Suprapubic skin (tissue), 4 donors: ENCODE data around the gene KRTAP12-2. TPM values are rescaled to one million over a fixed set of nuclear protein-coding genes. Genes with fewer than 3 reads are reported as not detected.
"Not testable (repeated sequence)": the region's sequence is repeated elsewhere in the genome, so short reads cannot be mapped to it uniquely, and the experiment has no call there.

Experiments
- DNase-seq, 2 donors: peaks; one replicate each; pipeline ENCODE4 v3.0.0-alpha.2; 2019; ENCODE audit warnings: low spot score in 2 of 2
- H3K27ac ChIP-seq: fragments of 200-600 bp; sonication (generic); one replicate; pipeline ENCODE4 v1.5.1; 2019
- H3K27me3 ChIP-seq: fragments of 200-600 bp; sonication (generic); one replicate; pipeline ENCODE4 v1.5.1; 2019
- H3K36me3 ChIP-seq: fragments of 200-600 bp; sonication (generic); one replicate; pipeline ENCODE4 v1.5.1; 2019
- H3K4me1 ChIP-seq: fragments of 200-600 bp; sonication (generic); one replicate; pipeline ENCODE4 v1.5.1; 2019
- H3K4me3 ChIP-seq: fragments of 200-600 bp; sonication (generic); one replicate; pipeline ENCODE4 v1.5.1; 2019; ENCODE audit warnings: mild to moderate bottlenecking
- H3K9me3 ChIP-seq: fragments of 200-600 bp; sonication (generic); one replicate; pipeline ENCODE4 v1.5.1; 2019
- EP300 ChIP-seq: sonication (generic); formaldehyde crosslinking; IDR thresholded peaks from one replicate; pipeline ENCODE4 v1.6.1; 2017; ENCODE audit warnings: antibody characterized with exemption
- POLR2A ChIP-seq, 2 donors: fragments of 450-650 bp; IDR thresholded peaks; one replicate each; pipeline ENCODE4 v1.6.1; 2017; ENCODE audit warnings: antibody characterized with exemption in 2 of 2, mild to moderate bottlenecking in 2 of 2, moderate library complexity in 2 of 2
- POLR2AphosphoS5 ChIP-seq, 3 donors: sonication (generic); formaldehyde crosslinking; IDR thresholded peaks; one replicate each; pipeline ENCODE4 v1.6.1; 2017; ENCODE audit warnings: antibody characterized with exemption in 3 of 3
- WGBS: methylation state at CpG from one replicate; pipeline ENCODE4 v1.1.5; 2018; 5-methylcytosine and 5-hydroxymethylcytosine counted together
- total RNA-seq, 4 donors: library from RNA; depleted of rRNA; stranded (reverse); fragments of >200 nt; gene quantifications; one replicate each; pipeline ENCODE4 v1.1.0, GENCODE V29; 2016
- TF ChIP-seq, protein P1 (sequence below), 2 donors: fragments of 200-600 bp in 1 of 2; fragments of 450-650 bp in 1 of 2; sonication (generic) in 1 of 2; IDR thresholded peaks; one replicate each; pipeline ENCODE4 v1.5.1; 2016 to 2019; ENCODE audit warnings: antibody characterized with exemption in 2 of 2, mild to moderate bottlenecking in 1 of 2, moderate library complexity in 1 of 2

Gene KRTAP12-2
- total RNA-seq, 4 donors from 2014 or later = 5.6 to 29.3 (median 8.2) TPM; not detected in 1

DNA sequence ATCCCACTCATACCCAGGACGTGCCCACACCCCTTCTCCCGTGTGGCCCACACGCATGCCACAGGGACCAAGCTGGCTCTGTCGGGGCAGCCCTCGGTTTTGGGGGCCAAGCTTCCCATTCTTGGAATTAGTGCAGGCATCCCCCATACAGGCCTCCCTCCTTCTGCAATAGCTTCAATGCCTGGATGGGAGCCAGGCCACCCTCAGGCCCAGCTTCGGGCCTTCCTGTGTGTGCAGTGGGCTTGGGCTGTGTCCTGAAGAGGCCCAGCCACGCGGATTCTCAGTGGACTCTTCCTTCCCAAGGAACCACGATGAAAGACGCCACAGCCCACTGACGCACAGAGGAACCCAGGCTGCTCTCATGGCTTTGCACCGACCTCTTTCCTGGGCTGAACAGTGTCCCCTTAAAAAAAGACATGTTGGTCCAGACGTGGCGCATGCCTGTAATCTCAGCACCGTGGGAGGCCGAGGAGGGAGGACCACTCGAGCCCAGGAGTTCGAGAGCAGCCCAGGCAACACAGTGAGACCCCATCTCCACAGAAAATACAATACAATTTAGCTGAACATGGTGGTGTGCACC, 17.1 kb downstream of the KRTAP12-2 start:
- H3K4me3 ChIP-seq = no peak overlapping the region
- no peaks in the 10 kb centered on the region for H3K4me1 ChIP-seq
- H3K27me3 ChIP-seq = peaks cover 41% of the 10 kb centered on the region
- no peaks in the 10 kb centered on the region for H3K36me3 ChIP-seq
- no peaks in the 10 kb centered on the region for H3K9me3 ChIP-seq
- H3K27ac ChIP-seq = no peak overlapping the region
- 79% methylated on average over 18 of the region's 18 CpGs for WGBS
- no peak for DNase-seq
- no peak for TF ChIP-seq POLR2A (IDR thresholded peaks at IDR 0.05)
- TF ChIP-seq, protein P1, sequence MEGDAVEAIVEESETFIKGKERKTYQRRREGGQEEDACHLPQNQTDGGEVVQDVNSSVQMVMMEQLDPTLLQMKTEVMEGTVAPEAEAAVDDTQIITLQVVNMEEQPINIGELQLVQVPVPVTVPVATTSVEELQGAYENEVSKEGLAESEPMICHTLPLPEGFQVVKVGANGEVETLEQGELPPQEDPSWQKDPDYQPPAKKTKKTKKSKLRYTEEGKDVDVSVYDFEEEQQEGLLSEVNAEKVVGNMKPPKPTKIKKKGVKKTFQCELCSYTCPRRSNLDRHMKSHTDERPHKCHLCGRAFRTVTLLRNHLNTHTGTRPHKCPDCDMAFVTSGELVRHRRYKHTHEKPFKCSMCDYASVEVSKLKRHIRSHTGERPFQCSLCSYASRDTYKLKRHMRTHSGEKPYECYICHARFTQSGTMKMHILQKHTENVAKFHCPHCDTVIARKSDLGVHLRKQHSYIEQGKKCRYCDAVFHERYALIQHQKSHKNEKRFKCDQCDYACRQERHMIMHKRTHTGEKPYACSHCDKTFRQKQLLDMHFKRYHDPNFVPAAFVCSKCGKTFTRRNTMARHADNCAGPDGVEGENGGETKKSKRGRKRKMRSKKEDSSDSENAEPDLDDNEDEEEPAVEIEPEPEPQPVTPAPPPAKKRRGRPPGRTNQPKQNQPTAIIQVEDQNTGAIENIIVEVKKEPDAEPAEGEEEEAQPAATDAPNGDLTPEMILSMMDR (IDR thresholded peaks at IDR 0.05) = no peak
- TF ChIP-seq POLR2AphosphoS5 (IDR thresholded peaks at IDR 0.05) = no peak
- TF ChIP-seq EP300 = no peak

DNA sequence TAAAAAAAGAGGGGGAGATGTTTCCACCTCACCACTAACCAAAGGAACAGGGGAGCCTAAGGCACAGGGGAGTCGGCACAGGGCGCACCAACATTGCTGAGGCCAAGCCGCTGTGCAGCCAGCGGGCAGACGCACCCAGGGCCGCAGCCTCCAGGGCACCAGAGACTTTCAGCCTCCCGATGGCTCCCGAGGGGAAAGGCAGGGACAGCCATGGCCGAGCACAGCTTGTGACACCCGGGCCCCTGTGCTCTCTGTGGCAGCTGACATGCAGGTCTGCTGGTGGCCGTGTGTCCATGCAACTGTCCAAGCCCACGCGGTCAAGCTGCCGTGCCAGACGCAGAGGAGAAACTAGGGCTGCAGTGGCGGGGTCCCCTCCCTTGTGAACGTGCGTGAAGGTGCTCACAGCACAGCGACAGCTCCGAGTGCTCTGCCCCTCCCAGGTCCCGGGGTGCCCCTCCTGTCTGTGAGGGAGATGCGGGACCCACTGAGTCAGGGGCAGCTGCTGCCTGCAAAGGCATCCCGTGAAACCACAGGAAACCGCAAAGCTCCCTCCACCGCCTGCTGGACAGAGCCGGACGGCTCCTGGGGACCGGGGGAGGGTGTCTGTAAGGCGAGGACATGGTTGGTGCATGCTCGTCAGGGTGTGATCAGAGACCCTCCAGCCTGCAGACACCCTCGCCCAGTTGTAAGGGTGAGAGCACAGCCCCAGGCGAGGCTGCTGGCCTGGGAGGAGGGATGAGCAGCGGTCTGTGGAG, 18.0 kb downstream of the KRTAP12-2 start:
- WGBS = 81% methylated on average over 17 of the region's 33 CpGs

DNA sequence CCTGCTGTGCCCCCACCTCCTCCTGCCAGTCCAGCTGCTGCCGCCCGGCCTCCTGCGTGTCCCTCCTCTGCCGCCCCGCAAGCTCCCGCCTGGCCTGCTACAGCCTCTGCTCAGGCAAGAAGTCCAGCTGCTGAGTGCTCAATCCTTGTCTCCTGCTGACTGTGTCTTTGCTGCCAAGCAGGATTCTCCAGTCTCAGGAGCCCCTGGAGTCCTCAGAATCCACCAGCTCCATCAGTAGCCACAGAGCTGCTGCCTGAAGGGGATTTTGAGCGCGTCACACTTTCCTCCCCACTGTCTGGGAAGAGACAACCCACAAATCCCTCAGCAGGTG, 19.5 kb downstream of the KRTAP12-2 start:
- H3K9me3 ChIP-seq = no peaks in the 10 kb centered on the region
- H3K4me3 ChIP-seq = no peak overlapping the region
- H3K27ac ChIP-seq = no peak overlapping the region
- H3K4me1 ChIP-seq = no peaks in the 10 kb centered on the region
- WGBS = 59% methylated on average over 7 of the region's 8 CpGs
- TF ChIP-seq POLR2A (IDR thresholded peaks at IDR 0.05) (no peak), POLR2AphosphoS5 (IDR thresholded peaks at IDR 0.05) (no peak), EP300 (no peak)
- TF ChIP-seq, protein P1 (IDR thresholded peaks at IDR 0.05) = no peak
- DNase-seq = no peak
- peaks cover 37% of the 10 kb centered on the region for H3K27me3 ChIP-seq
- H3K36me3 ChIP-seq = no peaks in the 10 kb centered on the region

More for the DNA sequence above, 18.0 kb downstream of the KRTAP12-2 start:
- TF ChIP-seq POLR2AphosphoS5 (IDR thresholded peaks at IDR 0.05) (no peak), POLR2A (IDR thresholded peaks at IDR 0.05) (no peak), EP300 (no peak)
- TF ChIP-seq, protein P1 (IDR thresholded peaks at IDR 0.05) = no peak
- no peak for DNase-seq
- Histone ChIP-seq H3K4me3 (no peak overlapping the region), H3K27me3 (peaks cover 34% of the 10 kb centered on the region), H3K9me3 (no peaks in the 10 kb centered on the region), H3K27ac (no peak overlapping the region), H3K36me3 (no peaks in the 10 kb centered on the region), H3K4me1 (no peaks in the 10 kb centered on the region)

DNA sequence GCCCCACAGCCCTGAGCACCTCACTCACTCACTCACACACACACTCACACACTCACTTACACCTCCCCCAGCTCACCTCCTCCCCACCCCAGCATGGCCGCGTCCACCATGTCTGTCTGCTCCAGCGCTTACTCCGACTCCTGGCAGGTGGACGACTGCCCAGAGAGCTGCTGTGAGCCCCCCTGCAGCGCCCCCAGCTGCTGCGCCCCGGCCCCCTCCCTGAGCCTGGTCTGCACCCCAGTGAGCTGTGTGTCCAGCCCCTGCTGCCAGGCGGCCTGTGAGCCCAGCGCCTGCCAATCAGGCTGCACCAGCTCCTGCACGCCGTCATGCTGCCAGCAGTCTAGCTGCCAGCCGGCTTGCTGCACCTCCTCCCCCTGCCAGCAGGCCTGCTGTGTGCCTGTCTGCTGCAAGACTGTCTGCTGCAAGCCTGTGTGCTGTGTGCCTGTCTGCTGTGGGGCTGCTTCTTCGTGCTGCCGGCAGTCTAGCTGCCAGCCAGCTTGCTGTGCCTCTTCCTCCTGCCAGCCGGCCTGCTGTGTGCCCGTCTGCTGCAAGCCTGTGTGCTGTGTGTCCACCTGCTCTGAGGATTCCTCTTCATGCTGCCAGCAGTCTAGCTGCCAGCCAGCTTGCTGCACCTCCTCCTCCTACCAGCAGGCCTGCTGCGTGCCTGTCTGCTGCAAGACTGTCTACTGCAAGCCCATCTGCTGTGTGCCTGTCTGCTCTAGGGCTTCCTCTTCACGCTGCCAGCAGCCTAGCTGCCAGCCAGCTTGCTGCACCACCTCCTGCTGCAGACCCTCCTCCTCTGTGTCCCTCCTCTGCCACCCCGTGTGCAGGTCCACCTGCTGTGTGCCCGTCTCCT, 20.1 kb downstream of the KRTAP12-2 start, which contains the start of gene KRTAP10-11:
KRTAP10-11 (plus strand) TSS at position 49 of the 856 bp plus-strand sequence; CDS start at position 94, 45 bp downstream.
- H3K9me3 ChIP-seq, DNase-seq, H3K36me3 ChIP-seq, H3K4me3 ChIP-seq, H3K4me1 ChIP-seq, H3K27ac ChIP-seq: not testable (repeated sequence)
- WGBS = 76% methylated on average over 12 of the region's 21 CpGs
- peaks cover 37% of the 10 kb centered on the region for H3K27me3 ChIP-seq

DNA sequence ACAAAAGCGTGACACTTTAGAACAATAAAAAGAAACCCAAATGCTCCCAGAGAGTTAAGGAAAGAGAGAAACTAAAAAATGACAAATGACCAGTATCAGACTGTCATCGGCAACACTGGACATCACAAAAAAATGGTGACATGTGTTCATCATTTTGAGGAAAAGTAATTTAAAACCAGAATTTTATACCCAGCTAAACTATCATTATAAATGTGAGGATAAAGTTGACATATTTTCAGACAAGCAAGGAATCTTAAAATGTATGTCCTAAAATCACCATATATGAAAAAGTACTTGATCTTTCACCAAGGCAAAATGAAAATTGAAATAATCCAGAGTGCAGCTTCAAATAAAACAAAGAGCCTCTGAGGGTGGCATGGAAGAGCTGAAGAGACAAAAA, 21.8 kb downstream of the KRTAP12-2 start:
- H3K27me3 ChIP-seq = peaks cover 32% of the 10 kb centered on the region
- no peaks in the 10 kb centered on the region for H3K9me3 ChIP-seq
- DNase-seq = no peak
- H3K4me1 ChIP-seq = no peaks in the 10 kb centered on the region
- H3K36me3 ChIP-seq = no peaks in the 10 kb centered on the region
- no peak for TF ChIP-seq POLR2AphosphoS5 (IDR thresholded peaks at IDR 0.05)
- no peak for TF ChIP-seq POLR2A (IDR thresholded peaks at IDR 0.05)
- TF ChIP-seq EP300 = no peak
- TF ChIP-seq, protein P1 (IDR thresholded peaks at IDR 0.05) = no peak
- no peak overlapping the region for H3K4me3 ChIP-seq
- no peak overlapping the region for H3K27ac ChIP-seq
- 47% methylated on average over 2 of the region's 2 CpGs for WGBS
